NCI-H2196 (cell line): ENCODE measurements around the gene PSMD13.
"Not testable (repeated sequence)": the region's sequence is repeated elsewhere in the genome, so short reads cannot be mapped to it uniquely, and the experiment has no call there.

Experiments
- DNase-seq: peaks from one replicate; lab custom pipeline; 2025; ENCODE audit not compliant: unreplicated experiment; lab: John Stamatoyannopoulos, UW

Gene PSMD13

DNA sequence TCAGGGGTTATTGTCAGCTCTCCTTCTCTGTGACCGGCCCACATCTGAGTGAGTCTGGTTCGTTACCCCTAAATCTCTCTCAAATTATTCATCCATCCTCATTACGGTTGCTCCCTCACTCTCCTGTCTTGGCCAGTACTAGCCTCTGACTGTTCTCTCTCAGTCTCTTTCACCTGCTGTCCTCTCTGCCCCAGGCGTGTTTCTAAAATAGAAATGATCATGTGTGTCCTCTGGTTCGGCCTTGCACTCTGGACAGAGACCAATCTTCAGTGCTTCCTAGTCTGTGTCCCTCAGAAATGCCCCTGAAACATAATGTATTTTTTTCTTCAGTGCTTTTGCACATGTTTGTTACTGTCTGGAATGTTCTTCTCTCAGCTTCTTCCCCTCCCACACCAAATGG, 4.9 kb downstream of the PSMD13 start:
- no peak for DNase-seq

DNA sequence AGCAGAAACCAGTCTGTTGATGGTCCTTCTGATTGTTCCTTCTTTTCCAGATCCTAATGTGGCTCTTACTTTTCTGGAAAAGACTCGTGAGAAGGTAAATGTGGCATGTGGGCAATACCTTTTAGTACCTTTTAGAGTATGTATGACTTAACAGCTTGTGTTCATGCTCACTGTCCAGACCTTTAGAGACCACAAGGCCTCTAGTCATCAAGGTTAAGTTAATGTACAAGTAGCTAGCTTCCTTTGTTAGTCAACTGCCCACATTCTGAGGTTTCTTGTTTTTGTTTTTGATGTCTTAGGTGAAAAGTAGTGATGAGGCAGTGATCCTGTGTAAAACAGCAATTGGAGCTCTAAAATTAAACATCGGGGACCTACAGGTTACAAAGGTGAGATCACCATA, 7.6 kb downstream of the PSMD13 start:
- no peak for DNase-seq

DNA sequence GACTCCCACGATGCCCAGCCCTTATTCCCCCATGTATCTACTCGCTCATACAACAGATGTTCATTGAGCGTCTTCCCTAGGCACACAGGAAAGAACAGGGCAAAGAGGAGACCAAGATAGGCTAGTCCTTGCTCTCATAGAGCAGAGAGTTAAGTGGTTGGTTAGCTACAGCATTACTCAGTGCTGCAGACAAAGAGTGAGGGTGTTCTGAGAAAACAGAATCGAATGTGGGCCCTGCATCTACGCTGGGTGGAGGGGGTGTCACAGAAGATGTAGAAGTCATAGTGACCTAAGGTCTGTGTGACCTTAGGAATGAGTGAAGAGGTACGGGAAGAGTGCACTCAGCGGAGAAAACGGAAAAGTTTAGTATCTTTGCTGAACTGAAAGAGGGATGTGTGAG, 12.3 kb downstream of the PSMD13 start:
- DNase-seq: no peak

DNA sequence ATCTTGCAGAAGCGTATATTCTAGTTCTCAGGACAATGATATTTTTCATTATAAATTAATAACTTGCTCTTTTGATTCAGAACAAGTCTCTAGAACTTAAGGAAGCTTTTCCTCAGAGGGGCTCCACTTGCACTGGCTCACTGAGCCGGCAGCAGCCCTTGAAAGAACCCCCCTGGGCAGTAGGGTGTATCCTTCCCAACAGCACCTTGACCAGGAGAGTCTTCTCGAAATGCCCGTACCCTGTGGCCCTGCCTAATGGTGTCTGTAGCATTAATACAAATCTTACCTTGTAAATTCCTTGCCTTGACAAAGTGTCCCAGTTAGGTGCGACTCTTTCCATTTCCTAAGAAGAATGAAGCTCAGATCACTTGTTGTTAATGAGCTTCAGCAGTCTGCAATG, 13.5 kb downstream of the PSMD13 start:
- DNase-seq: no peak

DNA sequence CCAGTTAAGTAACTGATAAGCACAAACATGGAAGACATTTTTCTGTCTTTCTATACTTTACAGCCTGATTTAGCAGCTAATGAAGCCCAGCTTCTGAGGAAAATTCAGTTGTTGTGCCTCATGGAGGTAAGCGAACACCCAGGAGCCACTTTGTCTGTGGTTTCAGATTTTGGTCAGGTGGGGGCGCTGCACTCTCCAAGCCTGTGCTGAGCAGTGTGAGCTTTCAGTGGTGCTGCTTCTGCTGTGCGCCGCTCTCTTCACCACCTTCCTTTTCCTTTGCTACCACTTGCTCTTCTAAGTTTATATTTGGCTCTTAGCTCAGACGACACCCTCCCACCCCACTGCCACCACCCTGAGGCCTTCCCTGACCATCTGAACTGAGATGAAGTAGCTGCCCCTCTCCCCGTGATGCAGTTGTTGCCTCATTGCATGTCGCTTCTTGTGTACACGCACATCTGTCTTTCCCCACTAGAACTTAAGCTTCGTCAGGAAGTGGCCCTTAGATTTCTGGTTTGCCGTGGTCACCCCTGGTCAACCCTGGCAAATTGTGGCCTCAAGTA, 14.0 kb downstream of the PSMD13 start:
- DNase-seq: peak; percentile 38

DNA sequence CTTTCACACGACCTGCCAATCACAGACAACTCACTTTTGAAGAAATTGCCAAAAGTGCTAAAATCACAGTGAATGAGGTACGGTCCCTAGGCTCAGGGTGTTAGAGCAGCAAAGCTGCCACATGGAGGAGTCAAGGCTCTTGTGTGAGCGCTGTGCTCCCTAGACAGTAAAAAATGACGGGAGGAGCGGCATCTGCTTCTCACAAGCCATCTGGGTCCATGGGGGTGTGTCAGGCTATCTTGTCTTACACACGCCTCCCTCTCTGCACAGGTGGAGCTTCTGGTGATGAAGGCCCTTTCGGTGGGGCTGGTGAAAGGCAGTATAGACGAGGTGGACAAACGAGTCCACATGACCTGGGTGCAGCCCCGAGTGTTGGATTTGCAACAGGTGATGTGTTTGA, 14.8 kb downstream of the PSMD13 start:
- DNase-seq: no peak

DNA sequence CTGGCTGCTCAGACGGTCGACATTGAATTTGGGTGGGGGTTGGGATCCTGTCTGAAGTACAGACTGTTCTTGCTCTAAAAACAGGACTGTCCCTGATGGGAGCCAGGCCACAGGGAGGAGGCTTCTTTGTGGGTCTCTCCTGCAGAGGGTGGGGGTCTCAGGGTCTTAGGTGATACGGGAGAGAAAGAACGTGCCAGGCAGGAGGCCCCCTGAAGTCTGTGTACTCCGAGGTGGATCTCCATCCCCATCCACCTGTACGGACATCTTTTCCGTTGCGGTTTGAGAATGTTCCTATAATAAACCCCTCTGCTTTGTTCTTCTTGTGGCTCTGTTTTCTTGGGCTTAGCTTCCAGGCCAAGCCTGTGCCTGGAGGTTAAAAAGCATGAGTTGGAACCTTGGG, 15.9 kb downstream of the PSMD13 start:
- DNase-seq: no peak

DNA sequence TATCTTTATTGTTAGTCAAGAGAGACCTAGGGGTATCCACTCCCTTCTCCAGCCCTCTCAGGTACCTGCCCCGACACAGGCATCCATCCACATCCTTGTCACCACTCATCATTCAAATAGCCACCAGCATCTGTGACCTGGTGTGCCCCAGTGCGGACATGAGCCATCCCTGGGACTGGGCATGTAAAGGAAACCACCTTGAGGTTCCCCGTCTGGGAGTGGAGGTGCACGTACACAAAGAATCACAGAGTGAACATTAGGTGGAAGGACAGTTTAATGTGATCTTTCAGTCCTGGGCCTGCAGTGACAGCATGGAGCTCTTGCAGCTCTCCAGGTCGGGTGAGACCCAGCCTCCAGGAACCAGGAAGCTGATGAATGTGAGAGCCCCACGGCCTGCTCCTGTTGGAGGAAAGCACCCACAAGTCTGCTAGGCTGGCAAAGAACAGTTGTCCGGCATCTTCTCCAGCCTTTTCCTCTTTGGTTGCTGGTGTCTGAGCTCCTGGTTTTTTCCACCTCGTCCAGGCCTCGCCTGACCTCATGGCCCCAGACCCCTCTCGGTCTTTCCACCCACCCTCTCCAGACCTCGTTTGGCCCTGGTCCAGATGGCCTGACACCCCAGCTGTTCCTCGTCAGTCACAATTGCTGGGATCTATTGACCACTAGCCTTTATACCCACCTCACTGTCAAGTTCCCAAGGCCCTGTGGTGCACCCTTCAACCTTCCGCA, 16.5 kb downstream of the PSMD13 start:
- no peak for DNase-seq

DNA sequence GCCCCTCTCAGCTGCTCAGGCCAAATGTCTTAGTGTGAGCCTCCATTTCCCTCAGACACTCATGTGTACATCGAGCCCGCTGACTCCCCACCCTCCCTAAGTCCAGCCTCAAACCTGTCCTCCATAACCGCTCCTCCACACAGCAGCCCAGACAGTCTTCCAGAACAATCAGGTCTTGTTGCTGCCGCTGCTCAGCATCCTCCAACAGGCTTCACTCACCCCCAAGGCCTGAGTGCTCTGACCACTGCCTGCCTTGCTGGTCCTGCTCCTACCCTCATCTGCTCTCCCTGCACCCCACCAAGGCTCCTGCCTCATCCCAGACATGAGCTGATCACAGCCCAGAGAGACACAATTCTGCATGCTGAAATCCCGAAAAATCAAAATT, 17.1 kb downstream of the PSMD13 start:
- no peak for DNase-seq

DNA sequence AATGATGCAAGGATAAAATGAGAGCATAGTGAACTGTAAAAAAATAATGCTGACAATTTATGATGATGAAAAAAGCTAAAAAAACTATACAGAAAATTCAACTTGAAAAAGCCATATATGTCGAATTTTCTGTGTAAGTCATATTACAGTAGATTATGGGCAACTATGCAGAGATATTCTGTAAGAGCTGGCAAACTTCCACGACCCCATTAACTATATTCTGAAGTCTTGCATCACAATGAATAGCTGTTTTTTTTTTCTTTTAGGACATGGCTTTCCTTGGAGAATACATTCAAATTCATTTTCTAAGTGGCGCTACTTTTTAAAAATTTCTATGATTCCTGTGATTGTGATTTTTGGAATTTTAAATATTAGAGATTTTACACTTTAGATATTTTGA, 18.4 kb downstream of the PSMD13 start:
- DNase-seq: no peak

DNA sequence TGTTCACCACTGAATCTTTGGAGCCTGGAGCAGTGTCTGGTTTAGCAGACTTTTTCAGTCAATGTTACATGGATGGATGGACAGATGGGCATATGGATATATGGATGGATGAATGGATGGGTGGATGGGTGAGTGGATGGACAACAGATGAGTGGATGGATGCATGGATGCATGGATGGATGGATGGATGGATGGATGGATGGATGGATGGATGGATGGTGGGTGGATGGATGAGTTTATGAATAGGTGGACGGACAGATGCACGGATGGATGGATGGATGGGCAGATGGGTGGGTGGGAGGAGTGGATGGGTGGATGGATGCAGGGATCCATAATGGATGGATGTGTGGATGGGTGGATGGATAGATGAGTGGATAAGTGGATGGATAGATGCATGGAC, 19.0 kb downstream of the PSMD13 start:
- no peak for DNase-seq

DNA sequence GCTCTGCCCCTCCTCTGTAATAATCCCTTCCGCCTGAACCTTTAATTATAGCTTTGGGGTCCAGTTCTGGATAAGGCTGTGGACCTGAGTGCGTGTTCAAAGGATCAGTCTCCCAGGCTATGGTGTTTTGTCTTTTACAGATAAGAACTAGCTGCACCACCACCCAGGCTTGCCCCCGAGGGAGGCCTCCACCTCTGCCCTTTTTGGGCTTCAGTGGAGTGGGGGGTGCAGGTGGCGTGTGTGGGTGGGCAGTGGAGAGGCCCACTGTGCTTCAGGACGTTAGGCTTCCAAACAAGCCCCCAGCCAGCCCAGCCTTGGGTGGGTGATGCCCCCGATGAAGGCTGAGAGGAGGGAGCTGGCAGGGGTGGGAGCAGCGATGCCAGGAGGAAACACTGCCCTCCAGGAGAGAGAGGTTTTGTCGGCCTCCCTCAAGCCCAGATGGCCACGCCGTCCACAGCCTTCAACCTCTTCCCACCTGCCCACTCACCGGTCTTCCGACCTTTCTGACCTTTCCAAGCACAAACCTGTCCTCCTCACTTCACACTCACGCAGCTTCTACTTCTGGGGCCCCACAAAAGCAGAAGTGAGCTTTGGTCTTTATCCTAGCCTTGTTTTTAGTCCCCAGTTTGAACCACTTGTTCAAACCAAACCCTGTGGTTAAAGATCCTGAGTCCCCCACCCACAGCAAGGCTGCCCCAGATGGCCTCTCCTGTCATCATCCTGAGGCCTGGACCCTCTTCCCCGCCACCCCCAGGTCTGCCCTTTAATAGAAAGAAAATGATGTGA, 20.4 kb downstream of the PSMD13 start:
- DNase-seq: no peak

DNA sequence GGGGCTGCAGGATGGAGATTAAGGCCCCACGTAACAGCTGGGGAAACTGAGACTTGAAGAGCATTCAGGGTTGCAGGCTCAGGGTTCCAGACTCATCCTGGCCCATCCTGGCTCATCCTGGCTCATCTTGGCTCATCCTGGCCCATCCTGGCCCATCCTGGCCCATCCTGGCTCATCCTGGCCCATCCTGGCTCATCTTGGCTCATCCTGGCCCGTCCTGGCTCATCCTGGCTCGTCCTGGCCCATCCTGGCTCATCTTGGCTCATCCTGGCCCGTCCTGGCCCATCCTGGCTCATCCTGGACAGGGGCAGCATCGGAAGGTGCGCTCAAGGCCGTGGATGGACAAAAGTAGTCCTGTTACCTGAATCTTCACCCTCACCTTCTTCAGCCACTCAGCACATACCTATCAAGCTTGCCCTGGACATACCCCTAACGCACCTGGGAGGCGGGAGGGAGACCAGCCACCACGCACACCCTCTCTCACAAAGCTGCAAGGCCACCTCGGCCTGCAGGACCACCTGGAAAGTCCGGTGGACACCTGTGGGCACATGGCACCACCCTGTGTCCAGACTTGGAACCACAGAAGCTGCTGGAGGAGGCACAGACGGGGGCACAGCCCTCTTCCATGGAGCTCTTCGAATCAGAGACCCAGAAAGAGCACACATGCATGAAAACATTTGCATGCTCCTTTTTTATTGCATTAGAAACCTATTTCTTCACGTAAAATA, 21.2 kb downstream of the PSMD13 start:
- no peak for DNase-seq

DNA sequence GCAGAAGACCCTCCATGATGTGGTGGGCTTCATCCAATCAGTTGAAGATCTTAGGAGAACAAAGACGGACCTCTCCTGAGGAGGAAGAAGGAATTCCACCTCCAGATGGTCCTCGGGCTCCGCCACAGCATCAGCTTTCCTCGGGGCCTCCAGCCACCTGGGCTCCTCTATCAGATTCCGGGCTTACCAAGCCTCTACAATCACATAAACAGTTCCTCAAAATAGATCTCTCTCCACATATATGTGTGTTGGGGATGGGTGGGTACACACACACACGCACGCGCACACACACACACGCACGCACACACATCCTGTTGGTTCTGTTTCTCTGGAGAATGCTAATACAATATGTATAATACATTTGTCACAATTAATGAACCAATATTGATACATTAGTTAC, 22.6 kb downstream of the PSMD13 start:
- DNase-seq: no peak

DNA sequence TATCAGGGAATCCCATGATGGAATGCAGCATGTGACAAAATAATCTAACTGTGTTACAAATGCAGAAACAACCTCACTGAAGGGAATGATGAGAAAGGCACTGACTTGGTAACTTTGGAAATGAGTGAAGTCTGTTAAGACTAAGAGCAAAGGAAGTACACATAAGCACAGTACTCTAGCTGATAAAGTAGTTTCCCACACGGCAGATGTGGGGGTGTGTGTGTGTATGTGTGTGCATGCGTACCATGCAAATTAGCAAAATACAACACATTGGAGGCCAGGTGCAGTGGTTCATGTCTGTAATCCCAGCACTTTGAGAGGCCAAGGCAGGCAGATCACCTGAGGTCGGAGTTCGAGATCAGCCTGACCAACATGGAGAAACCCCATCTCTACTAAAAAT, 24.8 kb downstream of the PSMD13 start:
- no peak for DNase-seq

DNA sequence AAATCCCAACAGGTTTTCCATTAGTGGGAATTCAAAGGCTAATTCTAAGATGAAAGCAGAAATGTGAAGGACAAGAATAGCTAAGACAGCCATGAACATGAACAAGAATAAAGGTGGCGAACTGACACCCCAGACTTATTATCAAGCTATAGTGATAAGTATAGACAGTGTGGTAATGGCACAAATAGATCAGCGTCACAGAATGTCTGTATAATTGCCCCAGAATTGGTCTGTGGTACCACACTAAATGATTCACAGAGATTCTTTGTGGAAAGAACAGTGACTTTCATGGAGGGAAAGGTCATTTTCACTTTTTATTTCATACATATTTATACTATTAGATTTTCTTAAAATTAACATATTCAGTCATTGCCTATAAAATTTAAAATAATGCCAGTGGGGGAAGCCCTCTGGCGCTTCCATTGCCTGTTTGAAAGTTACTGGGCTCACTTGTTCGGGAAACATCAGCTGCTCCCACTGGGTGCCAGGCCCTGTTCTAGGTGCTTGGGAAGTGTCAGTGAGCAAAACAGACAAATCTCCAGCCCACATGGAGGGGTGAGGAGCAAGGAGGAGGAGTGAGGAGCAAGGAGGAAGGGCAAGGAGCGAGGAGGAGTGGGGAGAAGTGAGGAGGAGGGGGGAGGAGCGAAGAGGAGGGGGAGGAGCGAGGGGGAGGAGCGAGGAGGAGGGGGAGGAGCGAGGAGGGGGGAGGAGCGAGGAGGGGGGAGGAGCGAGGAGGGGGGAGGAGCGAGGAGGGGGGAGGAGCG, 30.1 kb downstream of the PSMD13 start:
- DNase-seq: no peak

DNA sequence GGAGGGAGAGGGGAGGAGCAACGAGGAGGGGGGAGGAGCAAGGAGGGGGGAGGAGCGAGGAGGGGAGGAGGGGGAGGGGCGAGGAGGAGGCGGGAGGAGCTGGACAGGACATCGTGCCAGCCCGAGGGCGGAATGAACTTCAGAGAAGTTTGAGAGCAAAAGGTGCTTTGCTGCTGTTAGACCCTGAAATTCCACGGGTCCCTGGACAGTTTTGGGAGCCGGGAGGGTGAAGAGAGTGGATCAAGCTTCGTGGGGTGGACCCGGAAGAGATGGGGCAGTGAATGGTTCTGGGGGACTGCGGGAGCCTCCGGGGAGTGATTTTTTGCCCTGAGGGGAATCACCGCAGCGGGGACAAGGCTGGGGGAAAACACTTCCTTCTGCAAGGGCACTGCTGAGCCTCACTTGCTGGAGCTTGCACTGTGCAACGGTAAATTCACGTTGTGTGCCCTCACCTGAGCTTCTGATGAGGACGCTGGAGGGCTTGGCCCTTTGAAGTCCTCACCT, 30.8 kb downstream of the PSMD13 start:
- no peak for DNase-seq

DNA sequence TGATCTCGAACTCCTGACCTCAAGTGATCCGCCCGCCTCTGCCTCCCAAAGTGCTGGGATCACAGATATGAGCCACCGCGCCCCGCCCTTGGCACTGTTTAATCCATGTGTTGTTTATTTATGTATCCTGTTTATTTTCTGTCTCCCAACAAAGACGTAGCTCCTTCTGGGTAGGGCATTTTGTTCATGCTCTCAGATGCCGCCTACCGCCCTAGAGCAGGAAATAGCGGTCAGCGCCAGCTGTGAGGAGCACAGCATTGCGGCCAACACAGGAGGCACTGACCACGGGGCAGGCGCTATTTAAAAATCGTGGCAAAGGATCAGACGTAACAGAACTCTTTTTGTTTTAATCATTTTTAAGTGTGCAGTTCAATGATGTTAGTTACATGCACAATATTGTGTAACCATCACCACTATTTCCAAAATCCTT, 32.0 kb downstream of the PSMD13 start:
- not testable (repeated sequence) for DNase-seq

DNA sequence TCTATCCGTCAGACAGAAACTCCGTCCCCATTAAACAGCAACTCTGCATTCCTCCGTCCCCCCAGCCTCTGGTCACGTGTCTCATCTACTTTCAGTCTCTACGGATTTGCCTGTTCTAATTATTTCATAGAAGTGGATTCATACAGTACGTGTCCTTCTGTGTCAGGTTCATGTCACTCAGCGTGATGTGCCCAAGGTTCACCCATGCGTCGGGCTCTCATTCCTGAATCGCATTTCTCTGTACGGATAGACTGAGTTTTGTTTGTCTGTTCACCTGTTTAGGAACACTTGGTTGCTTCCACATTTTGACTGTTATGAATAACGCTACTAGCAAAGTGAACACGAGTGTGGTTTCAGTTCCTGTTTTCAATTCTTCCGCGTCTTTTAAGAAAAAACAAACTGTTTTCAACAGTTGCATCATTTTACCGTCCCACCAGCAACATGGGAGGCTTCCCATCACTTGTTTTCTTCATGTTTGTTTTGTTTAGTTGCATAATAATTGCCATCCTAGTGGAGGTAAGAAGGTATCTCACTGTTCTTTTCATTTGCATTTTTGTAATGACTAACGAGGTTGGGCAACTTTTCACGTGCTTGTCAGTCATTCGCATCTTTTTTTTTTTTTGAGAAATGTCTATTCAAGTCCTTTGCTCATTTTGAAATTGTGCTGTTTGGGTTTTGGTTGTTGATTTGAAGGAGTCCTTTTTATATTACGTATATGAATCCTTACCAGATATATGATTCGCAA, 32.5 kb downstream of the PSMD13 start:
- DNase-seq: no peak
